ENCODE data around the gene CLIP1.
"Not testable (repeated sequence)": the region's sequence is repeated elsewhere in the genome, so short reads cannot be mapped to it uniquely, and the experiment has no call there.

CLIP1 gene

DNA sequence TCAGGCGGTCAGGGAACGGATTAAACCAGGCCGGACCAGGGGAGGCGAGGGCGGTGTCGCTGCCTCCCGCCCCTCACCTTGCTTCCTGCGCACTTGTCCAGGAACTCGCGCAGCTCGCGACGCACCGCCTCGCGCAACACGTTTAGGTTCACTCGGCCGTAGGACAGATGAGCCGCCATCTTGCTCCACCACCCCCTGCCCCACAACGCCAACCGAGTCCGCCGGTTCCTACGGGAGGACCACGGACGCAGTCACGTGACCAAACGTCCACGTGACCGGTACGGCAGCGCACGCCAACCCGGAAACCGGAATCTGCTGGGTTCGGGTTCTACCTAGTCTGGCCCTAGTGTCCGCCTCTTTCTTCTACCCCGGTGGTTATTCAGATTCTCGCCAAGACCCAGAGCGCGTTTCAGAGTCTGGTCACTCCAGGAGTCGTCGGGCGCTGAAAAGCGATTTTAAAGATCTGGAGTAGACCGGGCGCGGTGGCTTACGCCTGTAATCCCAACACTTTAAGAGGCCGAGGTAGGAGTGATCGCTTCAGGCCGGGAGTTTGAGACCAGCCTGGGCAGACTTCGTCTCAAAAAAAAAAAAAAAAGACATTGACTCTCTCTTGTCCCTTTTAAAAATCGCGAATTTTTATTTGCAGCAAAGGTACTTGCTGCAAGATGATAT is 156.1 kb downstream of the CLIP1 start, which contains the start of gene VPS33A:
Gene VPS33A (minus strand): TSS at position 265 of the 672 bp plus-strand sequence. CDS start 86 bp downstream, at position 179.
- TF ChIP-seq EZH2phosphoT487 (IDR thresholded peaks at IDR 0.05; ENCODE audit: borderline replicate concordance, low read length): no peak
- TF ChIP-seq, protein P1, sequence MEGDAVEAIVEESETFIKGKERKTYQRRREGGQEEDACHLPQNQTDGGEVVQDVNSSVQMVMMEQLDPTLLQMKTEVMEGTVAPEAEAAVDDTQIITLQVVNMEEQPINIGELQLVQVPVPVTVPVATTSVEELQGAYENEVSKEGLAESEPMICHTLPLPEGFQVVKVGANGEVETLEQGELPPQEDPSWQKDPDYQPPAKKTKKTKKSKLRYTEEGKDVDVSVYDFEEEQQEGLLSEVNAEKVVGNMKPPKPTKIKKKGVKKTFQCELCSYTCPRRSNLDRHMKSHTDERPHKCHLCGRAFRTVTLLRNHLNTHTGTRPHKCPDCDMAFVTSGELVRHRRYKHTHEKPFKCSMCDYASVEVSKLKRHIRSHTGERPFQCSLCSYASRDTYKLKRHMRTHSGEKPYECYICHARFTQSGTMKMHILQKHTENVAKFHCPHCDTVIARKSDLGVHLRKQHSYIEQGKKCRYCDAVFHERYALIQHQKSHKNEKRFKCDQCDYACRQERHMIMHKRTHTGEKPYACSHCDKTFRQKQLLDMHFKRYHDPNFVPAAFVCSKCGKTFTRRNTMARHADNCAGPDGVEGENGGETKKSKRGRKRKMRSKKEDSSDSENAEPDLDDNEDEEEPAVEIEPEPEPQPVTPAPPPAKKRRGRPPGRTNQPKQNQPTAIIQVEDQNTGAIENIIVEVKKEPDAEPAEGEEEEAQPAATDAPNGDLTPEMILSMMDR (IDR thresholded peaks at IDR 0.05; ENCODE audit: low read depth, low read length, poor library complexity, severe bottlenecking): no peak
- H3K4me3 ChIP-seq (ENCODE audit: low read length): peak within 1 kb of the TSS; percentile 97
- H3K27ac ChIP-seq (ENCODE audit: low read depth, low read length): peak within 1 kb of the TSS; percentile 70

DNA sequence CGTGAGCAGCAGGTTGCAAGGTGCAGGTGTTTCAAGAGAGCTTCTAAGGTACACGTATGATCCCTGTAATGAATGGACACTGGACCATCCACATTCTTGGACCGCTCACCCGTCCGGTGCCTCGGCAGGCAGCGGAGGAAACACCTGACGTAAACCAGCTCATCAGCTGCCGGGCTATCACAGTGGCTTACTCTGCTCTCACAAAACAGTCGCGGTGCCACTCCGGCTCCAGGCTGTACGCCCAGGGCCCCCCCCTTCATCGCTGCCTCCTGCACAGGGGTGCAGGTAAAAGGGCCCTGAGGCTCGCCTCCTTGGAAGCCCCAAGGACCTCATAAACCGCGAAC is 156.6 kb downstream of the CLIP1 start:
- no peaks in the 10 kb centered on the region for H3K9me3 ChIP-seq (ENCODE audit: control insufficient read depth, insufficient read depth, low read length)
- H3K4me3 ChIP-seq (ENCODE audit: low read length): peak overlapping the region; percentile 97
- H3K79me2 ChIP-seq (ENCODE audit: control insufficient read depth, low read length): peaks cover 16% of the 10 kb centered on the region
- no peak for TF ChIP-seq EZH2phosphoT487 (IDR thresholded peaks at IDR 0.05; ENCODE audit: borderline replicate concordance, low read length)
- TF ChIP-seq, protein P1 (IDR thresholded peaks at IDR 0.05; ENCODE audit: low read depth, low read length, poor library complexity, severe bottlenecking): no peak
- no peaks in the 10 kb centered on the region for H3K27me3 ChIP-seq (ENCODE audit: control insufficient read depth, low read length)
- peak overlapping the region; percentile 70 for H3K27ac ChIP-seq (ENCODE audit: low read depth, low read length)
- no peaks in the 10 kb centered on the region for H4K20me1 ChIP-seq (ENCODE audit: control insufficient read depth, insufficient read depth, low read depth, low read length)
- H3F3A ChIP-seq (ENCODE audit: control insufficient read depth, insufficient read depth): peaks cover 3% of the 10 kb centered on the region; the same call in 1 of the 2 replicates
- peaks cover 16% of the 10 kb centered on the region for H3K4me1 ChIP-seq (ENCODE audit: control insufficient read depth, low read length)
- H3K9me2 ChIP-seq (replicated peaks; ENCODE audit: control insufficient read depth, low read length): no peaks in the 10 kb centered on the region
- peaks cover 16% of the 10 kb centered on the region for H3K36me3 ChIP-seq (ENCODE audit: control insufficient read depth, low read length)
- H3K4me2 ChIP-seq (ENCODE audit: low read length): peak overlapping the region; percentile 93

More for the DNA sequence above, 156.1 kb downstream of the CLIP1 start, which contains the start of gene VPS33A:
- Histone ChIP-seq H3K27me3 (ENCODE audit: control insufficient read depth, low read length) (no peaks in the 10 kb centered on the region), H3K4me1 (ENCODE audit: control insufficient read depth, low read length) (peaks cover 16% of the 10 kb centered on the region), H3K36me3 (ENCODE audit: control insufficient read depth, low read length) (peaks cover 11% of the 10 kb centered on the region), H3K9me3 (ENCODE audit: control insufficient read depth, insufficient read depth, low read length) (no peaks in the 10 kb centered on the region), H3F3A (ENCODE audit: control insufficient read depth, insufficient read depth) (peaks cover 3% of the 10 kb centered on the region; the same call in 1 of the 2 replicates), H3K79me2 (ENCODE audit: control insufficient read depth, low read length) (peaks cover 16% of the 10 kb centered on the region), H4K20me1 (ENCODE audit: control insufficient read depth, insufficient read depth, low read depth, low read length) (no peaks in the 10 kb centered on the region), H3K9me2 (replicated peaks; ENCODE audit: control insufficient read depth, low read length) (no peaks in the 10 kb centered on the region), H3K4me2 (ENCODE audit: low read length) (peak within 1 kb of the TSS; percentile 93)

DNA sequence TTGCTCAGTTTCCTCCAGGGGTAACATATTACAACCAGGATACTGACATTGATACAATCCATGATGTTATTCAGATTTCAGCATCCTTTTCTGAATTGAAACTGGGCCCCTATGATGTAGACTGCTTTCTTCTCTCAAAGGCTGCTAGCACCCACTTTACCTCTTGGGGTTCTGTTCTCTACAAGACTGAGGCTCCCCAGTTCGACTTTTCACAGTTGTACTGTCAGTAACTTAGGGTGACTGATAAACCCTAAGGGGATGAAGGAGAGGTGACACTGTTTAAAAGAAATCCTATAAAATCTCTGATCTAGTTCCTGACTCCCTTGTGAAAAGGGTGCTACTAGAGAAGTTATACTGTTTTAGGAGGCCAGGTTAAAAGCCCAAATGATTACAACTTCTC is 157.0 kb downstream of the CLIP1 start:
- Histone ChIP-seq H3K4me2 (ENCODE audit: low read length) (peak overlapping the region; percentile 93), H3K27ac (ENCODE audit: low read depth, low read length) (peak overlapping the region; percentile 70; the same call in 1 of the 2 replicates), H4K20me1 (ENCODE audit: control insufficient read depth, insufficient read depth, low read depth, low read length) (no peaks in the 10 kb centered on the region), H3K4me1 (ENCODE audit: control insufficient read depth, low read length) (peaks cover 16% of the 10 kb centered on the region), H3K27me3 (ENCODE audit: control insufficient read depth, low read length) (no peaks in the 10 kb centered on the region), H3K4me3 (ENCODE audit: low read length) (peak overlapping the region; percentile 97), H3K9me3 (ENCODE audit: control insufficient read depth, insufficient read depth, low read length) (no peaks in the 10 kb centered on the region), H3K36me3 (ENCODE audit: control insufficient read depth, low read length) (peaks cover 19% of the 10 kb centered on the region), H3F3A (ENCODE audit: control insufficient read depth, insufficient read depth) (peaks cover 3% of the 10 kb centered on the region; the same call in 1 of the 2 replicates), H3K9me2 (replicated peaks; ENCODE audit: control insufficient read depth, low read length) (no peaks in the 10 kb centered on the region), H3K79me2 (ENCODE audit: control insufficient read depth, low read length) (peaks cover 16% of the 10 kb centered on the region)
- TF ChIP-seq, protein P1 (IDR thresholded peaks at IDR 0.05; ENCODE audit: low read depth, low read length, poor library complexity, severe bottlenecking): no peak
- no peak for TF ChIP-seq EZH2phosphoT487 (IDR thresholded peaks at IDR 0.05; ENCODE audit: borderline replicate concordance, low read length)

- H3K4me1 ChIP-seq (ENCODE audit: control insufficient read depth, low read length); H3K27me3 ChIP-seq (ENCODE audit: control insufficient read depth, low read length); H3K27ac ChIP-seq (ENCODE audit: low read depth, low read length); H3F3A ChIP-seq (ENCODE audit: control insufficient read depth, insufficient read depth); H3K9me3 ChIP-seq (ENCODE audit: control insufficient read depth, insufficient read depth, low read length); H4K20me1 ChIP-seq (ENCODE audit: control insufficient read depth, insufficient read depth, low read depth, low read length); H3K9me2 ChIP-seq (replicated peaks; ENCODE audit: control insufficient read depth, low read length); H3K4me3 ChIP-seq (ENCODE audit: low read length); H3K4me2 ChIP-seq (ENCODE audit: low read length): not testable (repeated sequence)
- Histone ChIP-seq H3K79me2 (ENCODE audit: control insufficient read depth, low read length) (peaks cover 11% of the 10 kb centered on the region), H3K36me3 (ENCODE audit: control insufficient read depth, low read length) (peaks cover 30% of the 10 kb centered on the region)
These were observed 161.7 kb downstream of the CLIP1 start for GRCh38 chr12:122260735-122261134.

DNA sequence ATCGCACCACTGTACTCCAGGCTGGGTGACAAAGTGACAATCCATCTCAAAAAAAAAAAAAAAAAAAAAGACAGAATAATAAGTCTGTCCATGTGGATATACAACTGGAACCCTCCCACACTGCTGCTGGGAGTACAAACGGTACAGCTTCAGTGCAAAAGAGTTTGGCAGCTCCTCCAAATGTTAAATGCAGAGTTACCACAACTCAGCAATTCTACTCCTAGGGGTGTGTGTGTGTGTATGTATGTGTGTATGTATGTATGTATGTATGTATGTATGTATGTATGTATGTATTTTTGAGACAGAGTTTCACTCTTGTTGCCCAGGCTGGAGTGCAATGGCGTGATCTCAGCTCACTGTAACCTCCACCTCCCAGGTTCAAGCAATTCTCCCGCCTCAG is 163.5 kb downstream of the CLIP1 start:
- H3K27me3 ChIP-seq (ENCODE audit: control insufficient read depth, low read length); H3F3A ChIP-seq (ENCODE audit: control insufficient read depth, insufficient read depth); H3K27ac ChIP-seq (ENCODE audit: low read depth, low read length); H3K9me3 ChIP-seq (ENCODE audit: control insufficient read depth, insufficient read depth, low read length); H3K4me3 ChIP-seq (ENCODE audit: low read length); H4K20me1 ChIP-seq (ENCODE audit: control insufficient read depth, insufficient read depth, low read depth, low read length); H3K79me2 ChIP-seq (ENCODE audit: control insufficient read depth, low read length); H3K4me1 ChIP-seq (ENCODE audit: control insufficient read depth, low read length); H3K4me2 ChIP-seq (ENCODE audit: low read length); H3K9me2 ChIP-seq (replicated peaks; ENCODE audit: control insufficient read depth, low read length): not testable (repeated sequence)
- peaks cover 29% of the 10 kb centered on the region for H3K36me3 ChIP-seq (ENCODE audit: control insufficient read depth, low read length)
